GM12878 (cell line): ENCODE measurements around the gene CDHR5. TPM values are rescaled to one million over a fixed set of nuclear protein-coding genes. Genes with fewer than 3 reads are reported as not detected.

Source experiments
- ATAC-seq: fragments of 200-7000 bp; cut with Tn5 transposase; 3 replicates; pipeline ENCODE4 v1.9.1; 2020; ENCODE audit warnings: mild to moderate bottlenecking, moderate library complexity
- BruUV-seq: library from RNA; stranded (reverse); fragments of 400-500 nt; replicated peaks from 2 replicates; lab custom pipeline; 2021; lab: Mats Ljungman, UMichigan
- CTCF ChIA-PET: fragments of 300-600 bp; sonication (Branson Sonifier 250); formaldehyde crosslinking; extraction: SDS; loops from one replicate; lab custom pipeline; 2021; ENCODE audit warnings: inconsistent platforms; lab: Yijun Ruan, JAX
- POLR2A ChIA-PET: fragments of 350-600 bp; formaldehyde crosslinking; extraction: SDS; loops from one replicate; lab custom pipeline; 2021; ENCODE audit warnings: inconsistent platforms; lab: Charles Lee
- RAD21 ChIA-PET: fragments of 300-600 bp; sonication (Branson Sonifier 250); formaldehyde crosslinking; loops from one replicate; lab custom pipeline; 2023; ENCODE audit warnings: antibody characterized with exemption; ENCODE audit not compliant: unreplicated experiment; lab: Charles Lee
- SMC1A ChIA-PET: fragments of 300-600 bp; sonication (Branson Sonifier 250); formaldehyde crosslinking; loops from one replicate; lab custom pipeline; 2023; ENCODE audit not compliant: unreplicated experiment, uncharacterized antibody; lab: Charles Lee
- DNase-seq: peaks from one replicate; pipeline ENCODE4 v3.0.0-alpha.2; 2011; ENCODE audit warnings: low read depth, low spot score
- FAIRE-seq: peaks from 3 replicates; lab custom pipeline; 2011; peaks lifted over from hg19 to GRCh38; lab: Jason Lieb, UNC
- H2AFZ ChIP-seq: 2 replicates; pipeline ENCODE4 v1.6.0; 2011; ENCODE audit warnings: low read depth, low read length, control low read depth; ENCODE audit not compliant: control insufficient read depth
- H3K27ac ChIP-seq: 2 replicates; pipeline ENCODE4 v1.5.1; 2011; ENCODE audit warnings: control low read depth; ENCODE audit not compliant: control insufficient read depth, insufficient read depth
- H3K27me3 ChIP-seq, 2 experiments: replicated peaks in 1 of 2; 2 replicates each; pipeline versions ENCODE4 v1.6.0 to v1.6.1; 2011; ENCODE audit warnings: low read length in 1 of 2; ENCODE audit not compliant: control insufficient read depth in 2 of 2, insufficient read depth in 2 of 2
- H3K36me3 ChIP-seq, 2 experiments: 2 replicates each; pipeline ENCODE4 v1.5.1; 2011; ENCODE audit warnings: low read length in 1 of 2; ENCODE audit not compliant: control insufficient read depth in 2 of 2, insufficient read depth in 2 of 2
- H3K4me1 ChIP-seq: 2 replicates; pipeline ENCODE4 v1.6.1; 2011; ENCODE audit warnings: mild to moderate bottlenecking, low read length, moderate library complexity, mixed read lengths; ENCODE audit not compliant: control insufficient read depth, insufficient read depth
- H3K4me2 ChIP-seq: 2 replicates; pipeline ENCODE4 v1.6.0; 2011; ENCODE audit warnings: control low read depth; ENCODE audit not compliant: control insufficient read depth, insufficient read depth
- H3K4me3 ChIP-seq: fragments of 200-600 bp; sonication (generic); 2 replicates; pipeline ENCODE4 v1.5.1; 2016
- H3K79me2 ChIP-seq: 2 replicates; pipeline ENCODE4 v1.6.0; 2011; ENCODE audit warnings: low read length; ENCODE audit not compliant: control insufficient read depth, insufficient read depth
- H3K9ac ChIP-seq: 2 replicates; pipeline ENCODE4 v1.8.0; 2011; ENCODE audit warnings: low read length, control low read depth, mixed read lengths; ENCODE audit not compliant: control insufficient read depth, insufficient read depth
- H3K9me3 ChIP-seq: replicated peaks from 3 replicates; pipeline ENCODE4 v1.5.1; 2011; ENCODE audit warnings: mild to moderate bottlenecking, low read length; ENCODE audit not compliant: control insufficient read depth, insufficient read depth
- H4K20me1 ChIP-seq: 2 replicates; pipeline ENCODE4 v1.6.0; 2011; ENCODE audit not compliant: control insufficient read depth, insufficient read depth
- CBX3 ChIP-seq: fragments of 200-600 bp; sonication (generic); IDR thresholded peaks from 2 replicates; pipeline ENCODE4 v1.6.1; 2016; ENCODE audit warnings: low read depth, borderline replicate concordance
- CBX5 ChIP-seq: sonication (generic); IDR thresholded peaks from 2 replicates; pipeline ENCODE4 v1.6.1; 2016; ENCODE audit warnings: low read depth, moderate library complexity, mild to moderate bottlenecking, inconsistent platforms
- CHD1 ChIP-seq: IDR thresholded peaks from 2 replicates; pipeline ENCODE4 v1.6.1; 2012; ENCODE audit warnings: low read depth, low read length, improper control_type of control experiment
- CREM ChIP-seq: IDR thresholded peaks from 2 replicates; pipeline ENCODE4 v1.6.1; 2014; ENCODE audit warnings: antibody characterized with exemption, low read depth
- EP300 ChIP-seq, 2 experiments: fragments of 150-350 bp in 1 of 2; IDR thresholded peaks; 2 replicates each; pipeline ENCODE4 v1.6.1; 2011 to 2012; ENCODE audit warnings: low read depth in 2 of 2, low read length in 2 of 2, borderline replicate concordance in 1 of 2, improper control_type of control experiment in 1 of 2, inconsistent platforms in 1 of 2; ENCODE audit not compliant: control insufficient read depth in 1 of 2
- JUND ChIP-seq: IDR thresholded peaks from 2 replicates; pipeline ENCODE4 v1.6.1; 2012; ENCODE audit warnings: low read depth, mild to moderate bottlenecking, low read length, improper control_type of control experiment, moderate library complexity
- MTA2 ChIP-seq: fragments of 450-650 bp; IDR thresholded peaks from 2 replicates; pipeline ENCODE4 v1.6.1; 2016; ENCODE audit warnings: low read depth, mild to moderate bottlenecking, moderate library complexity
- NR2C2 ChIP-seq: IDR thresholded peaks from 2 replicates; pipeline ENCODE4 v1.6.1; 2011; ENCODE audit warnings: borderline replicate concordance, low read depth; ENCODE audit not compliant: control insufficient read depth, insufficient read length
- RUNX3 ChIP-seq: IDR thresholded peaks from 2 replicates; pipeline ENCODE4 v1.6.1; 2012; ENCODE audit warnings: low read length, inconsistent platforms
- SMAD5 ChIP-seq: IDR thresholded peaks from 2 replicates; pipeline ENCODE4 v1.6.1; 2016; ENCODE audit warnings: antibody characterized with exemption, low read depth
- SP1 ChIP-seq: IDR thresholded peaks from one replicate; pipeline ENCODE4 v1.6.1; 2011; ENCODE audit warnings: low read depth, low read length
- YY1 ChIP-seq: IDR thresholded peaks from 2 replicates; pipeline ENCODE4 v1.6.1; 2011; ENCODE audit warnings: low read depth, mild to moderate bottlenecking, low read length
- WGBS: methylation state at CpG from one replicate; pipeline ENCODE4 v1.1.6; 2016; ENCODE audit warnings: low lambda C conversion rate; ENCODE audit not compliant: insufficient replicate concordance, insufficient coverage; ENCODE audit errors: missing lambda C conversion rate; 5-methylcytosine and 5-hydroxymethylcytosine counted together
- in situ Hi-C: fragments of 300-500 bp; cut with MboI; formaldehyde crosslinking; loops from 9 replicates; pipeline ENCODE4 v1.14.3; 2018; ENCODE audit warnings: mixed read lengths
- intact Hi-C: fragments of 100-400 bp; cut with micrococcal nuclease; formaldehyde crosslinking; loops from one replicate; pipeline ENCODE4 v1.14.2; 2022; ENCODE audit not compliant: unreplicated experiment
- polyA plus RNA-seq, 11 experiments: library from polyadenylated mRNA; depleted of rRNA in 4 of 11; unstranded in 6 of 11; stranded (reverse) in 5 of 11; fragments of >200 nt; fragmentation: Nextera tagmentation in 4 of 11; fragmentation: Illumina TruSeq in 1 of 11; extraction: Ambion mirVana in 4 of 11; extraction: Trizol in 1 of 11; gene quantifications; 1 replicate in 1 of 11; 2 replicates in 10 of 11; pipeline versions ENCODE4 v1.2.1 to v1.2.3, GENCODE V29; 2011 to 2016; ENCODE audit warnings: inconsistent platforms in 2 of 11, missing spikeins in 2 of 11, low read depth in 1 of 11
- total RNA-seq, 4 experiments: library from RNA; depleted of rRNA in 3 of 4; stranded (reverse); fragments of >200 nt in 3 of 4; fragmentation: Illumina TruSeq in 1 of 4; extraction: Trizol in 1 of 4; gene quantifications; 2 replicates each; pipeline versions ENCODE4 v1.2.1 to v1.2.3, GENCODE V29; 2013 to 2021
- TF ChIP-seq, protein P1 (sequence below): IDR thresholded peaks from 2 replicates; pipeline ENCODE4 v1.6.1; 2012; ENCODE audit warnings: mild to moderate bottlenecking, low read depth, low read length
- TF ChIP-seq, protein P2 (sequence below): IDR thresholded peaks from 2 replicates; pipeline ENCODE4 v1.6.1; 2011; ENCODE audit warnings: low read depth, low read length, improper control_type of control experiment, borderline replicate concordance
- TF ChIP-seq, protein P3 (sequence below): fragments of 150-350 bp; IDR thresholded peaks from 2 replicates; pipeline ENCODE4 v1.6.1; 2014; ENCODE audit warnings: mild to moderate bottlenecking, low read depth, low read length
- TF ChIP-seq, protein P4 (sequence below): fragments of 150-350 bp; IDR thresholded peaks from 2 replicates; pipeline ENCODE4 v1.6.1; 2016; ENCODE audit warnings: low read depth, low read length

CDHR5 gene
- total and polyA plus RNA-seq, 10 of the 15 experiments (the other 5 are each of a cell fraction or from before 2014, with no cell fraction given), result 0.06 TPM; not detected in 9

DNA sequence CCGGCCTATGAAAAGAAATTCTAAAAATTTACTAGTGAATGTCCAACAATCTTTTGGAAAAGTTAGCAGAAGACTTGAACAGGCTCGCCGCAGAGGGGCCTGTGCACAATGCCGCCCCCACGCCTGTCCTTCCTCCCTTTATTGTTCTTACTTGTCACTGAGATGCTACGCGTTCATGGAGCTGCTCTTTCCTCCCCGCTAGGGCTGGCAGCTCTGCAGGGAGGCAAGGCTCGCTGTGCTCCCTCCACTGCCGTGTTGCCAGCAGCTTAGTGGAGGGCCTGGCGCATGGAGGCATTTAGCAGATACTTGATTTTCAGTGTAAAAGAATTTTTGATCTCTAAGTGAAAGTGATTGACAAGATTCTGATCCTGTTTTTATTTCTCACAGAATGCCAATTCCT lies 33.8 kb downstream of the CDHR5 start:
- in situ Hi-C loops, result no loop called here

More for the DNA sequence above, 33.8 kb downstream of the CDHR5 start:
- Histone ChIP-seq H3K4me2 (no peak overlapping the region), H3K4me3 (no peak overlapping the region), H3K36me3 (peaks cover 35 to 47% of the 10 kb centered on the region in 2 experiments), H3K9me3 (no peaks in the 10 kb centered on the region), H3K4me1 (no peaks in the 10 kb centered on the region), H4K20me1 (no peaks in the 10 kb centered on the region), H3K9ac (no peak overlapping the region), H3K27me3 (no peaks in the 10 kb centered on the region), H3K27ac (no peak overlapping the region), H3K79me2 (no peaks in the 10 kb centered on the region), H2AFZ (no peak overlapping the region)
- ChIA-PET POLR2A (no interaction called here), CTCF (no interaction called here), RAD21 (no interaction called here), SMC1A (no interaction called here)
- DNase-seq (no peak), ATAC-seq (no peak), FAIRE-seq (no peak)
- WGBS, result 90% methylated on average over 11 of the region's 11 CpGs
- intact Hi-C loops, result no loop called here
- BruUV-seq, result no TSS peak
- TF ChIP-seq, protein P1, sequence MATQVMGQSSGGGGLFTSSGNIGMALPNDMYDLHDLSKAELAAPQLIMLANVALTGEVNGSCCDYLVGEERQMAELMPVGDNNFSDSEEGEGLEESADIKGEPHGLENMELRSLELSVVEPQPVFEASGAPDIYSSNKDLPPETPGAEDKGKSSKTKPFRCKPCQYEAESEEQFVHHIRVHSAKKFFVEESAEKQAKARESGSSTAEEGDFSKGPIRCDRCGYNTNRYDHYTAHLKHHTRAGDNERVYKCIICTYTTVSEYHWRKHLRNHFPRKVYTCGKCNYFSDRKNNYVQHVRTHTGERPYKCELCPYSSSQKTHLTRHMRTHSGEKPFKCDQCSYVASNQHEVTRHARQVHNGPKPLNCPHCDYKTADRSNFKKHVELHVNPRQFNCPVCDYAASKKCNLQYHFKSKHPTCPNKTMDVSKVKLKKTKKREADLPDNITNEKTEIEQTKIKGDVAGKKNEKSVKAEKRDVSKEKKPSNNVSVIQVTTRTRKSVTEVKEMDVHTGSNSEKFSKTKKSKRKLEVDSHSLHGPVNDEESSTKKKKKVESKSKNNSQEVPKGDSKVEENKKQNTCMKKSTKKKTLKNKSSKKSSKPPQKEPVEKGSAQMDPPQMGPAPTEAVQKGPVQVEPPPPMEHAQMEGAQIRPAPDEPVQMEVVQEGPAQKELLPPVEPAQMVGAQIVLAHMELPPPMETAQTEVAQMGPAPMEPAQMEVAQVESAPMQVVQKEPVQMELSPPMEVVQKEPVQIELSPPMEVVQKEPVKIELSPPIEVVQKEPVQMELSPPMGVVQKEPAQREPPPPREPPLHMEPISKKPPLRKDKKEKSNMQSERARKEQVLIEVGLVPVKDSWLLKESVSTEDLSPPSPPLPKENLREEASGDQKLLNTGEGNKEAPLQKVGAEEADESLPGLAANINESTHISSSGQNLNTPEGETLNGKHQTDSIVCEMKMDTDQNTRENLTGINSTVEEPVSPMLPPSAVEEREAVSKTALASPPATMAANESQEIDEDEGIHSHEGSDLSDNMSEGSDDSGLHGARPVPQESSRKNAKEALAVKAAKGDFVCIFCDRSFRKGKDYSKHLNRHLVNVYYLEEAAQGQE, result no peak
- TF ChIP-seq JUND (no peak), CBX5 (no peak), YY1 (no peak), SMAD5 (no peak), MTA2 (no peak), RUNX3 (no peak), EP300 (IDR thresholded peaks at IDR 0.05; ENCODE audit: borderline replicate concordance in 1 of 2, control insufficient read depth in 1 of 2, low read depth in 2 of 2, low read length in 2 of 2) (no peak), CBX3 (no peak), CREM (no peak), CHD1 (no peak), NR2C2 (no peak), SP1 (no peak)
- TF ChIP-seq, protein P2, sequence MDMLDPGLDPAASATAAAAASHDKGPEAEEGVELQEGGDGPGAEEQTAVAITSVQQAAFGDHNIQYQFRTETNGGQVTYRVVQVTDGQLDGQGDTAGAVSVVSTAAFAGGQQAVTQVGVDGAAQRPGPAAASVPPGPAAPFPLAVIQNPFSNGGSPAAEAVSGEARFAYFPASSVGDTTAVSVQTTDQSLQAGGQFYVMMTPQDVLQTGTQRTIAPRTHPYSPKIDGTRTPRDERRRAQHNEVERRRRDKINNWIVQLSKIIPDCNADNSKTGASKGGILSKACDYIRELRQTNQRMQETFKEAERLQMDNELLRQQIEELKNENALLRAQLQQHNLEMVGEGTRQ, result no peak
- TF ChIP-seq, protein P3, sequence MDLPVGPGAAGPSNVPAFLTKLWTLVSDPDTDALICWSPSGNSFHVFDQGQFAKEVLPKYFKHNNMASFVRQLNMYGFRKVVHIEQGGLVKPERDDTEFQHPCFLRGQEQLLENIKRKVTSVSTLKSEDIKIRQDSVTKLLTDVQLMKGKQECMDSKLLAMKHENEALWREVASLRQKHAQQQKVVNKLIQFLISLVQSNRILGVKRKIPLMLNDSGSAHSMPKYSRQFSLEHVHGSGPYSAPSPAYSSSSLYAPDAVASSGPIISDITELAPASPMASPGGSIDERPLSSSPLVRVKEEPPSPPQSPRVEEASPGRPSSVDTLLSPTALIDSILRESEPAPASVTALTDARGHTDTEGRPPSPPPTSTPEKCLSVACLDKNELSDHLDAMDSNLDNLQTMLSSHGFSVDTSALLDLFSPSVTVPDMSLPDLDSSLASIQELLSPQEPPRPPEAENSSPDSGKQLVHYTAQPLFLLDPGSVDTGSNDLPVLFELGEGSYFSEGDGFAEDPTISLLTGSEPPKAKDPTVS, result no peak
- TF ChIP-seq, protein P4, sequence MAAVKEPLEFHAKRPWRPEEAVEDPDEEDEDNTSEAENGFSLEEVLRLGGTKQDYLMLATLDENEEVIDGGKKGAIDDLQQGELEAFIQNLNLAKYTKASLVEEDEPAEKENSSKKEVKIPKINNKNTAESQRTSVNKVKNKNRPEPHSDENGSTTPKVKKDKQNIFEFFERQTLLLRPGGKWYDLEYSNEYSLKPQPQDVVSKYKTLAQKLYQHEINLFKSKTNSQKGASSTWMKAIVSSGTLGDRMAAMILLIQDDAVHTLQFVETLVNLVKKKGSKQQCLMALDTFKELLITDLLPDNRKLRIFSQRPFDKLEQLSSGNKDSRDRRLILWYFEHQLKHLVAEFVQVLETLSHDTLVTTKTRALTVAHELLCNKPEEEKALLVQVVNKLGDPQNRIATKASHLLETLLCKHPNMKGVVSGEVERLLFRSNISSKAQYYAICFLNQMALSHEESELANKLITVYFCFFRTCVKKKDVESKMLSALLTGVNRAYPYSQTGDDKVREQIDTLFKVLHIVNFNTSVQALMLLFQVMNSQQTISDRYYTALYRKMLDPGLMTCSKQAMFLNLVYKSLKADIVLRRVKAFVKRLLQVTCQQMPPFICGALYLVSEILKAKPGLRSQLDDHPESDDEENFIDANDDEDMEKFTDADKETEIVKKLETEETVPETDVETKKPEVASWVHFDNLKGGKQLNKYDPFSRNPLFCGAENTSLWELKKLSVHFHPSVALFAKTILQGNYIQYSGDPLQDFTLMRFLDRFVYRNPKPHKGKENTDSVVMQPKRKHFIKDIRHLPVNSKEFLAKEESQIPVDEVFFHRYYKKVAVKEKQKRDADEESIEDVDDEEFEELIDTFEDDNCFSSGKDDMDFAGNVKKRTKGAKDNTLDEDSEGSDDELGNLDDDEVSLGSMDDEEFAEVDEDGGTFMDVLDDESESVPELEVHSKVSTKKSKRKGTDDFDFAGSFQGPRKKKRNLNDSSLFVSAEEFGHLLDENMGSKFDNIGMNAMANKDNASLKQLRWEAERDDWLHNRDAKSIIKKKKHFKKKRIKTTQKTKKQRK, result no peak
